ENCODE measurements around the gene CAMTA1.

Gene CAMTA1

DNA sequence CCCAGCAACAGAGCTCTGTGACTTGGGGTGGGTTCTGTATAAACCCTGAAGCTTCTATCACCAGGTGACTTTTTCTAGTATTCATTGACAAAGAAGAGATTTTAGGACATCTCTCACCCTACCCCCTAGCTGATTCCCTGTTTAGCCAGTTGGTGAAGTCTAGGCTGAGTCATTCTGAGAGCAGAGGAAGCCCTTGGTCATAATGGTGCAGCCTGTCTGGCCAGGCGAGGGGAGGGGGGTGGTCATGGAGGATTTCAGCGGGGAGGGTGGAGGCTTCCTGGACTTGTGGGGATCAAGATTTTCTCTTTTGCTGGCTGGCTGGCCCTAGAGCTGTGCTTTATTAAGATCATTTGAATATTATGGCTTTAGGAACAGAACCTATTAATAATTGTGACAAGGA lies 262.6 kb downstream of the CAMTA1 start:
- no peak for DNase-seq (ENCODE audit: low read depth)
- TF ChIP-seq, protein P1, sequence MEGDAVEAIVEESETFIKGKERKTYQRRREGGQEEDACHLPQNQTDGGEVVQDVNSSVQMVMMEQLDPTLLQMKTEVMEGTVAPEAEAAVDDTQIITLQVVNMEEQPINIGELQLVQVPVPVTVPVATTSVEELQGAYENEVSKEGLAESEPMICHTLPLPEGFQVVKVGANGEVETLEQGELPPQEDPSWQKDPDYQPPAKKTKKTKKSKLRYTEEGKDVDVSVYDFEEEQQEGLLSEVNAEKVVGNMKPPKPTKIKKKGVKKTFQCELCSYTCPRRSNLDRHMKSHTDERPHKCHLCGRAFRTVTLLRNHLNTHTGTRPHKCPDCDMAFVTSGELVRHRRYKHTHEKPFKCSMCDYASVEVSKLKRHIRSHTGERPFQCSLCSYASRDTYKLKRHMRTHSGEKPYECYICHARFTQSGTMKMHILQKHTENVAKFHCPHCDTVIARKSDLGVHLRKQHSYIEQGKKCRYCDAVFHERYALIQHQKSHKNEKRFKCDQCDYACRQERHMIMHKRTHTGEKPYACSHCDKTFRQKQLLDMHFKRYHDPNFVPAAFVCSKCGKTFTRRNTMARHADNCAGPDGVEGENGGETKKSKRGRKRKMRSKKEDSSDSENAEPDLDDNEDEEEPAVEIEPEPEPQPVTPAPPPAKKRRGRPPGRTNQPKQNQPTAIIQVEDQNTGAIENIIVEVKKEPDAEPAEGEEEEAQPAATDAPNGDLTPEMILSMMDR (conservative IDR thresholded peaks at IDR 0.05; ENCODE audit: low read depth, low read length) = no peak
- no peak overlapping the region for H3K4me3 ChIP-seq (ENCODE audit: low read length)

DNA sequence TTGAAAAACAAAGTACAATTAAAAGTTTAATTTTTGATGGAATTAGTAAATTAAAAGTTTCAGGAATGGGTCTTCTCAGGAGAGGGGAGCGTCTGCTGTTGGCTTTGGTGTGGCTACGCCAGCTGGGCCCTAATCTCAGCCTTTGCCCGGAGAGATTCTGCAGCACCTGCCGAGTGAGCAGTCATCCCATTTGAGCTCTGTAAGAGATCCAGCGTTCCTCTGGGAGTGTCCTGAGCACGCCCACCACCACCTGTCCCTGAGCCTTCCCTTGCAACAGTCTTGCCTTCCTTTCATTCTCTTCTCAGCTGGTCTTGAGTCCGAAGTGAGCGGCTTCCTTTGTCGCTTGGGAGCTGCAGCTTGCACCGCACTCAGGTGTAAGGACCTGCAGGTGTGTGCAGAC lies 263.1 kb downstream of the CAMTA1 start:
- no peak for DNase-seq (ENCODE audit: low read depth)
- TF ChIP-seq, protein P1 (conservative IDR thresholded peaks at IDR 0.05; ENCODE audit: low read depth, low read length) = no peak
- H3K4me3 ChIP-seq (ENCODE audit: low read length) = no peak overlapping the region

DNA sequence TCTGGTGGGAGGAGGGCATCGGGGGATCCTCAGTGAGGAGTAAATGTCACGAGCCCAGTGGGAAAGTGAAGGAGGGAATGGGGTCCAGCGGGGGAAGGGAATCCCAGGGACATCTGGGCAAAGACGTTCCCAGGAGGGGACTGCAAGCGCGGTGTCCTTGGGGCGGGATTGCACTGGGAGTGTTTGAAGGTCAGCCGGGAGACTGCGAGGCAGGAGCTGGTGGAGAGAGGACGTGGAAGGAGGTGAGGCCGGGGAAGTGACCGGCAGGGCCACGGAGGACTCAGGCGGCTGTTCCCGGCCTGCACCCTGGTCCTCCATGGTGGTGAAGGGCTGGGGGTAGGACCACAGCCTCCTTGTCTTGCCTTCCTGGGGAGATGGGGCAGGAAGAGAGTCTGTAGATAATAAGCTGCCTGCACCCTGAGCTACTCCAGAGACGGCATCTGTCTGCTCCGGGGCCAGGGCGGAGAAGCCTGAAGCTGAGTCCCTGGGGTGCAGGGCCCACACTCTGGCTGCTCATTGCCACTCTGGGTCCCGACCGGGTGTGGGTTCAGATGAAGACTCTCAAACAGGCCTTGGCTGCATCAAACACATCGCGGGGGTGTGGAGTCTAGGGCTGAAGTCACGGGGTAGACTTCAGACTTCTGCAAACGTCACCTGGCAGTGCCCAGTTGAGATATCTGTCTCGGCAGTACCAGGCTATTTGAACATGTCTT lies 264.8 kb downstream of the CAMTA1 start:
- TF ChIP-seq, protein P1 (conservative IDR thresholded peaks at IDR 0.05; ENCODE audit: low read depth, low read length) = no peak
- no peak for DNase-seq (ENCODE audit: low read depth)
- H3K4me3 ChIP-seq (ENCODE audit: low read length) = no peak overlapping the region

DNA sequence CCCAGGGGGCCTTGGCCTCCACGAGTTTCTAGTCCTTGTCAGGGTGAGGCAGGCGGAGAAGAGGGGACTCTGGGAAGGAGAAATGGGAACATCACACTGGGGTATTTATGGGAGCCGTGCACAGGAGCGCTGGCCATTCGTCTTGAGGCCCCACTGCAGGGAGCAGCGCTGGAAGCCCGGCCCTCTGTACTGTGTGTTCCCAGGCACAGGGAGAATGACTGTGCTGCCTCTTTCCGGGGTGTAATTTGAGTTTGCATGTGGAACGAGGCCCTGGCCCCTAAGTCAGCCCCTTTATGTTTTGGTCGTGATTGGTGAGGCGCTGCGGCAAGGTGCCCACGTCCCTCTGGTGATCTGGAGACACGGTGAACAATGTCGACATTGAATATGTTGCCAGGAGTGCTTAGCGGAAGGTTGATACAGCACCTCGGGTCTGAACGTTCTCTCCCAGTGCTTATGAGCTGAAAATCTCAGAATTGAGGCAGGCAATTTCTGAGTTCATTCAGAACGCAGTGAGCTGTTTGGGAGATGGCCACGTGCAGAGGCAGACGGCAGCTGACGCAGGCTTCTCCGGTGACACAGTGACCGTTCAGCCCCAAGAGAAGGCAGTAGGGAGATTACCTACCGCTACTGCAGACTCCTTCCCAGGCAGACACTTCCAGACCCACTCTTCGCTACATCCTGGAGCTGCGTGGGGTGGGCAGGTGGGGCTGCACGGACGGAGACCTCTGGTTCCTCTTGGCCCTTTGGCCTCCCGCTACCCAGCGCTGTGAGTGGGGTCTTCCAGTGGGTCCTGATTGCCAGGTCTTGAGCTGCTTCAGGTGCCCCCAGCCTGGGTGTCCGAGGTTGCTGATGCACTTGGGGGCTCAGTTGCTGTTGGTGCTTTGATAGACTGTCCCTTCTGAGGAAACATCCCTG lies 265.8 kb downstream of the CAMTA1 start:
- TF ChIP-seq, protein P1 (conservative IDR thresholded peaks at IDR 0.05; ENCODE audit: low read depth, low read length) = no peak

DNA sequence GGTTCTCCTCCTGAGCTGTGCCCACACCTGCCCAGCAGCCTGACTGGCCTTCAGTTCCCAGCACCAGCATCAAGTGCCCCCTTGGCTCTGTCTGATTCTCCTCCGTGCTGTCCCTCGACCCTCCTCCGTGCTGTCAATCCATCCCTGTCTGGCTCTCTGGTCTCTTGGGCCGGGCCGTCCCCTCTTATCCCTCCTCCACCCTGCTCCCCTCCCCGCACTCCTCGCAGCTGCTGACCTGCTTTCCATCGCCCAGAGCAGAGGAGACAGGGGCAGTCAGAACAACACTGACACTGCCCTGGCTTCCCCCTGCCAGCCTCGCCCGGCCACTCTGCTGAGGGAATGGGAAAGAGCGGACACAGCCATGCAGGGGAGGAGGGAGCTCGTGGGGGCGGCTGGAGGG lies 267.4 kb downstream of the CAMTA1 start:
- TF ChIP-seq, protein P1 (conservative IDR thresholded peaks at IDR 0.05; ENCODE audit: low read depth, low read length) = no peak

More for the DNA sequence above, 265.8 kb downstream of the CAMTA1 start:
- no peak overlapping the region for H3K4me3 ChIP-seq (ENCODE audit: low read length)
- no peak for DNase-seq (ENCODE audit: low read depth)

DNA sequence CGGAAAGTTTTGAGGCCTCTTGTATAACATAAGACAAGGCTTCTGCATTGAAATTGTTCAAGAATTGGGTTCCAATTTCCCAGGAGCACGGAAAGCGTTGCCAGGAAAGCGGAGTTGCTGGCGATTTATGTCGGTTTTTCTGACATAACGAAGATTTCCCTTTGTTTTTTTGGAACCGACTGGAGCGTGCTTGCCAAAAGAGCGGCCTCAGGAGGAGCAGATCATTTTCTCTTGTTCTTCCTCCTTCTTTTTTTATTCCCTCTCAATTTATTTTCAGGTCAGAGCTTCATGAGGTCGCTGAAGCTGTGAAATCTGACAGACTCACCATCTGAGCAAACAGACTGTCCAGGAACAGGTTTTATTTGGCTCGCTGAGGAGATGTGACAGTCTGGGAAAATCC lies 275.5 kb downstream of the CAMTA1 start:
- H3K4me3 ChIP-seq (ENCODE audit: low read length) = no peak overlapping the region
- TF ChIP-seq, protein P1 (conservative IDR thresholded peaks at IDR 0.05; ENCODE audit: low read depth, low read length) = no peak
- DNase-seq (ENCODE audit: low read depth) = no peak

More for the DNA sequence above, 267.4 kb downstream of the CAMTA1 start:
- H3K4me3 ChIP-seq (ENCODE audit: low read length) = no peak overlapping the region
- DNase-seq (ENCODE audit: low read depth) = no peak

Measured in retinal pigment epithelial cell (primary cell).